Caco-2 (cell line): ENCODE measurements around the gene FDXR. TPM values are rescaled to one million over a fixed set of nuclear protein-coding genes. Genes with fewer than 3 reads are reported as not detected.
A peak's percentile ranks its signal among the peaks of the same experiment; 100 is the strongest.

Experiments
- BruUV-seq: library from RNA; stranded (reverse); fragments of 400-500 nt; replicated peaks from 2 replicates; lab custom pipeline; 2021; lab: Mats Ljungman, UMichigan
- CTCF ChIA-PET: fragments of 300-600 bp; sonication (Branson Sonifier 250); formaldehyde crosslinking; loops from one replicate; lab custom pipeline; 2022; ENCODE audit warnings: antibody characterized with exemption; lab: Charles Lee
- POLR2A ChIA-PET: fragments of 300-600 bp; sonication (Branson Sonifier 250); formaldehyde crosslinking; loops from one replicate; lab custom pipeline; 2022; ENCODE audit warnings: antibody characterized with exemption; lab: Charles Lee
- DNase-seq, 2 experiments: peaks; one replicate each; pipeline versions ENCODE4 v3.0.0 to v3.0.0-alpha.2; 2020 to 2022
- H3K27me3 ChIP-seq: replicated peaks from 2 replicates; pipeline ENCODE4 v1.6.0; 2011; ENCODE audit warnings: low read length; ENCODE audit not compliant: control insufficient read depth, insufficient read depth
- H3K36me3 ChIP-seq: 2 replicates; pipeline ENCODE4 v1.5.1; 2011; ENCODE audit warnings: low read length; ENCODE audit not compliant: control insufficient read depth, insufficient read depth
- H3K4me1 ChIP-seq: fragments of 250-450 bp; sonication (Bioruptor Pico); 2 replicates; pipeline ENCODE4 v1.5.1; 2020; ENCODE audit warnings: mild to moderate bottlenecking
- H3K4me3 ChIP-seq: 2 replicates; pipeline ENCODE4 v1.5.1; 2011; ENCODE audit warnings: low read depth, mild to moderate bottlenecking, control low read depth, low read length
- H3K9me3 ChIP-seq: fragments of 250-450 bp; sonication (Bioruptor Pico); 2 replicates; pipeline ENCODE4 v1.5.1; 2020; ENCODE audit warnings: mild to moderate bottlenecking, moderate library complexity
- H3K27ac Mint-ChIP-seq: one replicate; pipeline ENCODE4 v1.8.0; 2022; ENCODE audit warnings: mixed read lengths; ENCODE audit not compliant: unreplicated experiment
- H3K27me3 Mint-ChIP-seq: one replicate; pipeline ENCODE4 v1.8.0; 2022; ENCODE audit warnings: mixed read lengths; ENCODE audit not compliant: insufficient read depth, unreplicated experiment
- H3K36me3 Mint-ChIP-seq: one replicate; pipeline ENCODE4 v1.8.0; 2022; ENCODE audit warnings: mild to moderate bottlenecking, mixed read lengths; ENCODE audit not compliant: insufficient read depth, unreplicated experiment
- H3K4me1 Mint-ChIP-seq: one replicate; pipeline ENCODE4 v1.8.0; 2022; ENCODE audit warnings: low read depth, mixed read lengths; ENCODE audit not compliant: unreplicated experiment
- H3K4me3 Mint-ChIP-seq: one replicate; pipeline ENCODE4 v1.8.0; 2022; ENCODE audit warnings: mild to moderate bottlenecking, moderate library complexity, mixed read lengths; ENCODE audit not compliant: unreplicated experiment
- H3K9me3 Mint-ChIP-seq: one replicate; pipeline ENCODE4 v1.8.0; 2022; ENCODE audit warnings: mixed read lengths; ENCODE audit not compliant: unreplicated experiment
- intact Hi-C: fragments of 100-400 bp; cut with micrococcal nuclease; formaldehyde crosslinking; loops from one replicate; pipeline ENCODE4 v1.10.0; 2022; ENCODE audit not compliant: unreplicated experiment
- total RNA-seq: library from RNA; stranded (reverse); gene quantifications from 2 replicates; pipeline ENCODE4 v1.2.3, GENCODE V29; 2022
- TF ChIP-seq, protein P1 (sequence below), 2 experiments: fragments of 200-600 bp in 1 of 2; IDR thresholded peaks; 1 replicate in 1 of 2; 2 replicates in 1 of 2; pipeline versions ENCODE4 v1.5.1 to v1.8.0; 2011 to 2022; ENCODE audit warnings: antibody characterized with exemption in 1 of 2, control low read depth in 1 of 2, inconsistent platforms in 1 of 2, low read depth in 1 of 2, low read length in 1 of 2, mild to moderate bottlenecking in 1 of 2, moderate library complexity in 1 of 2; ENCODE audit not compliant: insufficient read depth in 1 of 2, severe bottlenecking in 1 of 2, unreplicated experiment in 1 of 2

Gene FDXR
- total RNA-seq, 1 experiment from 2014 or later = 19.0 TPM

DNA sequence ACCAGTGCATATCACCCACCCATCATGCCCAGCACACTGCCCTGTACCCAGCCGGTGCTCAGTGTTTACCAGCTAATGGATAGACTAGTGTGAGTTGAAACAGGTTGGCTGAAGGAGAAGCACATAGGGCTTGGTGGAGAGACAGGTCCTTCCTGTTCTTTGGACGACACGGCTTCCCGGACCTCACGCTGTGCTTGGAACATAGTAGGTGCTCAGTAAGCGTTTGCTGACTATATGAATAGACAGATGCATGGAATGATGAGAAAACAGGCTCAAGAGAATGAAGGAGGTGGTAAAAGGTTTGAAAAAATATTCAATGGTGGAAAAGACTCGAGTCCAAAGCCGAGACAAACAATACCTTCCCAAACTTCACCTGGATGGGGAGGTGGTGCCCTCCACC lies 27.4 kb upstream of the FDXR start:
- H3K27me3 Mint-ChIP-seq = peaks cover 9% of the 10 kb centered on the region

DNA sequence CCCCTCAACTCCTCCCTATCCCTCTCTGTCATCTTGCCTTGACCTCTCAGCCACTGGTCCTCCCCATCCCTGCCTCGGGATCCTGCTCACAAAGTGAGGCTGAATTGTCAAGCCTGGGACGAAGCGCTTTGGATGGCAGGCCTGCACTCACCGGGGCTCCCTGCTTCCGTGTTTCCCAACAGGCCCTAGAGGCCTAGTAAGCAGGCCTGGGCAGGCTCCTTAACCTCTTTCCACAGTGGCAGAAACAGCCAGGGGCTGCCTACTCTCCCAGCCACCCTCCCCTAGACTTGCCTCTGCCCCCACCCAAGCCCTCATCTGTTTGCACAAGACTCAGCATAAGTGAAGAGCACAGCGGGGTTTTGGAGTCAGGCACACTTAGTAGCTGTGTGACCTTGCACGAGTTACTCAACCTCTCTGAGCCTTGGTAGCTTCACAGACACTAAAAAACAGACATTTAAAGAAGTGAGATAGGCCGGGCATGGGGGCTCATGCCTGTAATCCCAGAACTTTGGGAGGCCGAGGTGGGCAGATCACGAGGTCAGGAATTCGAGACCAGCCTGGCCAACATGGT lies 25.7 kb upstream of the FDXR start:
- ChIA-PET CTCF (interaction anchor here (1.1 kb wide), 1 partner anchor 62 kb away, joined by 3 read pairs; no protein-coding TSS in a partner anchor), POLR2A (interaction anchor here (1.2 kb wide), 1 partner anchor 25 kb away, joined by 3 read pairs; the partner anchor contains the start of gene FDXR)
- Histone ChIP-seq H3K36me3 (no peaks in the 10 kb centered on the region), H3K4me3 (no peak overlapping the region), H3K9me3 (no peaks in the 10 kb centered on the region), H3K4me1 (no peaks in the 10 kb centered on the region; the same call in 1 of the 2 replicates), H3K27me3 (no peaks in the 10 kb centered on the region)
- Mint-ChIP-seq H3K4me1 (peaks cover 9% of the 10 kb centered on the region), H3K9me3 (no peaks in the 10 kb centered on the region), H3K36me3 (no peaks in the 10 kb centered on the region), H3K4me3 (no peak overlapping the region), H3K27me3 (peaks cover 9% of the 10 kb centered on the region), H3K27ac (no peak overlapping the region)
- BruUV-seq = no TSS peak
- intact Hi-C loops = no loop called here
- TF ChIP-seq, protein P1, sequence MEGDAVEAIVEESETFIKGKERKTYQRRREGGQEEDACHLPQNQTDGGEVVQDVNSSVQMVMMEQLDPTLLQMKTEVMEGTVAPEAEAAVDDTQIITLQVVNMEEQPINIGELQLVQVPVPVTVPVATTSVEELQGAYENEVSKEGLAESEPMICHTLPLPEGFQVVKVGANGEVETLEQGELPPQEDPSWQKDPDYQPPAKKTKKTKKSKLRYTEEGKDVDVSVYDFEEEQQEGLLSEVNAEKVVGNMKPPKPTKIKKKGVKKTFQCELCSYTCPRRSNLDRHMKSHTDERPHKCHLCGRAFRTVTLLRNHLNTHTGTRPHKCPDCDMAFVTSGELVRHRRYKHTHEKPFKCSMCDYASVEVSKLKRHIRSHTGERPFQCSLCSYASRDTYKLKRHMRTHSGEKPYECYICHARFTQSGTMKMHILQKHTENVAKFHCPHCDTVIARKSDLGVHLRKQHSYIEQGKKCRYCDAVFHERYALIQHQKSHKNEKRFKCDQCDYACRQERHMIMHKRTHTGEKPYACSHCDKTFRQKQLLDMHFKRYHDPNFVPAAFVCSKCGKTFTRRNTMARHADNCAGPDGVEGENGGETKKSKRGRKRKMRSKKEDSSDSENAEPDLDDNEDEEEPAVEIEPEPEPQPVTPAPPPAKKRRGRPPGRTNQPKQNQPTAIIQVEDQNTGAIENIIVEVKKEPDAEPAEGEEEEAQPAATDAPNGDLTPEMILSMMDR (IDR thresholded peaks at IDR 0.05; ENCODE audit: insufficient read depth in 1 of 2, low read depth in 1 of 2, low read length in 1 of 2, severe bottlenecking in 1 of 2, unreplicated experiment in 1 of 2) = no peak
- no peak for DNase-seq

More for the DNA sequence above, 27.4 kb upstream of the FDXR start:
- H3K27ac Mint-ChIP-seq = no peak overlapping the region
- TF ChIP-seq, protein P1 (IDR thresholded peaks at IDR 0.05; ENCODE audit: insufficient read depth in 1 of 2, low read depth in 1 of 2, low read length in 1 of 2, severe bottlenecking in 1 of 2, unreplicated experiment in 1 of 2) = no peak
- H3K9me3 Mint-ChIP-seq = no peaks in the 10 kb centered on the region
- no peaks in the 10 kb centered on the region for H3K36me3 Mint-ChIP-seq
- no peak overlapping the region for H3K4me3 Mint-ChIP-seq
- intact Hi-C loops = no loop called here
- Histone ChIP-seq H3K36me3 (no peaks in the 10 kb centered on the region), H3K27me3 (no peaks in the 10 kb centered on the region), H3K4me3 (no peak overlapping the region), H3K9me3 (no peaks in the 10 kb centered on the region), H3K4me1 (no peaks in the 10 kb centered on the region; the same call in 1 of the 2 replicates)
- ChIA-PET POLR2A (no interaction called here), CTCF (no interaction called here)
- BruUV-seq = no TSS peak
- DNase-seq = no peak
- H3K4me1 Mint-ChIP-seq = no peaks in the 10 kb centered on the region

DNA sequence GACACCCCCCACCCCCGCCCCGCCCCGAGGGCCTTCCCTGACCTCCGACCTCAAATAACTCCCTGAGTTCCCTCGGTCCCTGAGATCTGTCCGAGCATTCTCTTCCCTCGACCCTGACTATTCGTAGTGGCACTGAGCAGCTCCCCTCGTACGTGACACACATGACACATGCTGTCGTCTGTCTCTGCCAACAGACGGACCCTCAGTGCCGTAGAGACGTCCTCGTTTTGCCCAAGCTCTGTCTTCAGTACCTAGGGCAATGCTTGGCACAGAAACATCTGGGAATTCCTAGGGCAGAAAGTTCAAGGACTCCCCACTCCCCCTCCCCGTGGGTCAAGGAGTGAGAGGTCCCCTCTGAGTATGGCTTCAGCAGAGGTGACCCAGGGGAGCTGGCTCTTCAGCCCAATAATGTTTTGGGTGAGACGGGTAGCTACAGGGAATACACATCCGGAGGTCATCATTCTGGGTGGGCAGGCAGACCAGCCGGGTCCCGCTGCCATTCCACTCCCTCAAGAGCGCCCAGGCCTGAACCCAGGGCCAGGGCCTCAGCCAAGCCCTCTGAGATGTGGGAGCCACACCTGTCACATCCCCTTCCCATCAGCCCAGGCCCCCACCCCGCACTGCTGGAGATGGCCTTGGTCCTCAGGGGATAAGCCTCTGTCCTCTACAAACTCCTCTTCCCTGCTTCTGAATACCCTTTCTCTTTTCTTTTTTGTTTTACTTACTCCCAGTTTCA lies 21.3 kb upstream of the FDXR start:
- Mint-ChIP-seq H3K27me3 (peaks cover 6% of the 10 kb centered on the region), H3K27ac (no peak overlapping the region), H3K9me3 (no peaks in the 10 kb centered on the region), H3K36me3 (no peaks in the 10 kb centered on the region), H3K4me1 (peaks cover 9% of the 10 kb centered on the region), H3K4me3 (peak overlapping the region; percentile 73)
- no peaks in the 10 kb centered on the region for H3K9me3 ChIP-seq
- no peaks in the 10 kb centered on the region for H3K36me3 ChIP-seq
- peak overlapping the region; percentile 58 for H3K4me3 ChIP-seq
- H3K27me3 ChIP-seq = no peaks in the 10 kb centered on the region
- ChIA-PET CTCF (interaction anchor here (1.4 kb wide), 1 partner anchor 64 kb away, joined by 10 read pairs; no protein-coding TSS in a partner anchor), POLR2A (interaction anchor here (1.0 to 1.3 kb wide), 2 partner anchors 21 to 42 kb away, joined by 3 read pairs; partner anchors contain the start of gene FDXR)
- DNase-seq = no peak
- TF ChIP-seq, protein P1 (IDR thresholded peaks at IDR 0.05; ENCODE audit: insufficient read depth in 1 of 2, low read depth in 1 of 2, low read length in 1 of 2, severe bottlenecking in 1 of 2, unreplicated experiment in 1 of 2) = no peak
- H3K4me1 ChIP-seq = peaks cover 5% of the 10 kb centered on the region; the same call in 1 of the 2 replicates
- BruUV-seq = no TSS peak
- intact Hi-C loops = no loop called here
